H1 (cell line): ENCODE measurements around the gene EMC1. TPM values are rescaled to one million over a fixed set of nuclear protein-coding genes. Genes with fewer than 3 reads are reported as not detected.

ENCODE experiments used
- GABPA ChIP-seq: IDR thresholded peaks from 2 replicates; pipeline ENCODE4 v1.6.1; 2011; ENCODE audit warnings: mild to moderate bottlenecking, low read length, moderate library complexity, borderline replicate concordance; ENCODE audit not compliant: insufficient read depth
- KDM4A ChIP-seq: IDR thresholded peaks from one replicate; pipeline ENCODE4 v1.7.1; 2012; ENCODE audit warnings: low read depth, mild to moderate bottlenecking, moderate library complexity, low read length, inconsistent platforms; ENCODE audit not compliant: severe bottlenecking
- NRF1 ChIP-seq: IDR thresholded peaks from 2 replicates; pipeline ENCODE4 v1.6.1; 2011; ENCODE audit warnings: mild to moderate bottlenecking, low read depth, low read length, improper control_type of control experiment
- RFX5 ChIP-seq: IDR thresholded peaks from 2 replicates; pipeline ENCODE4 v1.6.1; 2011; ENCODE audit warnings: low read depth, low read length, improper control_type of control experiment, borderline replicate concordance
- RXRA ChIP-seq: IDR thresholded peaks from 2 replicates; pipeline ENCODE4 v1.6.1; 2011; ENCODE audit warnings: low read depth, mild to moderate bottlenecking, low read length, moderate library complexity; ENCODE audit not compliant: insufficient read depth
- TAF1 ChIP-seq: IDR thresholded peaks from 2 replicates; pipeline ENCODE4 v1.6.1; 2011; ENCODE audit warnings: mild to moderate bottlenecking, low read depth, low read length
- polyA plus RNA-seq, 7 experiments: library from polyadenylated mRNA; depleted of rRNA in 3 of 7; stranded (reverse) in 5 of 7; unstranded in 2 of 7; fragments of >200 nt in 5 of 7; fragments of 200-250 nt in 2 of 7; gene quantifications; 1 replicate in 5 of 7; 2 replicates in 1 of 7; 4 replicates in 1 of 7; pipeline versions ENCODE4 v1.2.1 to v1.2.3, GENCODE V29; 2011 to 2013; ENCODE audit warnings: missing spikeins in 2 of 7, mixed read lengths in 2 of 7
- total RNA-seq: library from RNA; stranded (reverse); fragmentation: NEBNext Ultra II Directional; extraction: Animal tissue kit (Norgen Biotek cat#: 25700); gene quantifications from 2 replicates; pipeline ENCODE4 v1.2.1, GENCODE V29; 2021
- TF ChIP-seq, protein P1 (sequence below): IDR thresholded peaks from 2 replicates; pipeline ENCODE4 v1.6.1; 2011; ENCODE audit warnings: low read depth, mild to moderate bottlenecking, low read length; ENCODE audit not compliant: insufficient read depth

Gene EMC1
- total and polyA plus RNA-seq, 2 of the 8 experiments (the other 6 are each of a cell fraction or from before 2014, with no cell fraction given), result 51.0 to 53.5 TPM

DNA sequence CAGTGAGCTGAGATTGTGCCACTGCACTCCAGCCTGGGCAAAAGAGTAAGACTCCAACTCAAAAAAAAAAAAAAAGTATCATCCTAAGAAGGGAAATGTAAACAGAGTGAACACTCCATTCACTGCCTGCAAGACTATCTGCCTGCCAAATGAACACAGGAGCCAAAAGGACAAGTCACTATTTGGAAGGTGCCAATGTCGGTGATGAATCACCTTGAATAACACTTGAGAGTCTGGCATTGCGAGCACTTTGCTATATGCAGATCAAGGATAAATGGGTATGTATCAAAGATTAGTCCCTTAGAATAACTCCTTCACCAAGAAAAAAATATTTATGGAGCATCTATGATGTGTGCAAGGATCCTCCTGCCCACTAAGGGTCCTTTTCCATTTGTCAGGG lies 47.9 kb downstream of the EMC1 start (continued):
- TF ChIP-seq KDM4A, result no peak
- TF ChIP-seq, protein P1, sequence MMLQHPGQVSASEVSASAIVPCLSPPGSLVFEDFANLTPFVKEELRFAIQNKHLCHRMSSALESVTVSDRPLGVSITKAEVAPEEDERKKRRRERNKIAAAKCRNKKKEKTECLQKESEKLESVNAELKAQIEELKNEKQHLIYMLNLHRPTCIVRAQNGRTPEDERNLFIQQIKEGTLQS, result no peak
- no peak for TF ChIP-seq GABPA
- TF ChIP-seq RFX5, result no peak
- TF ChIP-seq TAF1, result no peak
- TF ChIP-seq RXRA, result no peak
- no peak for TF ChIP-seq NRF1
